Measurements from ENCODE around the gene C1orf116.

Gene C1orf116

GRCh38 chr1:207034208-207034607 is 1.7 kb upstream of the C1orf116 start:
- DNase-seq, result no peak

DNA sequence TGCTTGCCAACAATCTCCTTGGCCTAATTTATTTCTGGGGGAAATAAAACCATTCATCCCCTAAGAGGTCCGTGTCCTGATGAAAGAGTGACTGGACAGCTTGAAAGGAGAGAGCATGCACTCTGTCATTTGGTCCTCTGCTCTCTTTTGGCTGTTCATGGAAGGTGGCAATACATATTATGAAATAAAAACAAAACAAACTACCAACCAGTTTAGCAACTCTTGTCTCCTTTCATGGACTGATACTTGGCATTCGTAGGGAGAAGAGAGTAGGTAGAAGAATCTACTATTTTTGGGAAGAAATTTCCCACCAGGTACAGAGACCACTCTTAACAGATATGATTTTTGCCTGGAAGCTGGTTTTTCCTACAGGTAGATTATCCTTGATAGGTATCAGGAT is 746 bp upstream of the C1orf116 start:
- no peak for DNase-seq

DNA sequence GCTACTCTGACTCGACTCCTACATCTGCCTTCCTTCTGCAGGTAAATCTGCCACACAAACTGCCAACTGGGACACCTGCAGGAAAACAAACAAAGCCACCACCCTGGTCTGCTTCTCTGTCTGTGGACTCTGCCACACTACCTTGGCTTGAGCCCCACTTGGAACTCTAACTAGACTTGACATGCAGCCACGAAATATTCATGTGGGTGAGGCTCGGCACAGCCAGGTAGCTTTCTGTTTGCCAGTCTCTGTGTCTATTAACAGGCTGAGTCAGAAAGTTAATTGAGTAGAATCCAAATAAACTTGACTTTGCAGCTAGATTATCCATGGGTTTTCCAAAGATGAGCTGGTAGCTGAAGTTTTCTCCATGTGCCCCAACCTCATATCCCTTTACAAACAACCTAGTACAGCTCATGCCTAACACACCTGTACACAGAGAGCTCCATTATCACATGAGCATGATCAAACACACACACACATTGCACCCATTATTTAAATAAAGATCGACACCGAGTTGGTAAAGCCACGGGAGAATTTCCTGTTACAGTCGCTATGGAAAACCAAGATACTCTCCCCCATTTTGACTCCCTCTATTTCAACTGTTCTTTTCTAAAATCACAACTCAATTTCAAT is 808 bp downstream of the C1orf116 start:
- DNase-seq, result no peak

DNA sequence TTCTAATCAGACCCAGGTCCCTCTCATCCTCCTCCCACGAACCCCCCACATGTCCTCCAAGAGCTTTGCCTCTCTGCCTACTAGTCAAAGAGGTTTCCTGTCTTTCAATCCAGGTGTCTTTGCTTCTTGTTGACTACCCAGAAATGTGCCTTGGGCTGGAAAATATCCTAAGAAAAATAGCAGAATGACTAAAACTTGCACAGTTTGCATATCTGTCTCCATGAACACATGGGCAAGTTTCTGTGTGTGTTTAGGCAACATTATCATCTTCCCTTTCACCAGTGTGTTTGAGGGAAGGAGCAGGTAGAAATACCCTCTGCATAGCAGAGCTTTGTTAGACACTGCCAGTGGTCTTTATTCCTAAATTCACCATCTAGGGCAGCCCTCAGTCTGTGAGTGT is 1.5 kb downstream of the C1orf116 start:
- DNase-seq, result no peak

DNA sequence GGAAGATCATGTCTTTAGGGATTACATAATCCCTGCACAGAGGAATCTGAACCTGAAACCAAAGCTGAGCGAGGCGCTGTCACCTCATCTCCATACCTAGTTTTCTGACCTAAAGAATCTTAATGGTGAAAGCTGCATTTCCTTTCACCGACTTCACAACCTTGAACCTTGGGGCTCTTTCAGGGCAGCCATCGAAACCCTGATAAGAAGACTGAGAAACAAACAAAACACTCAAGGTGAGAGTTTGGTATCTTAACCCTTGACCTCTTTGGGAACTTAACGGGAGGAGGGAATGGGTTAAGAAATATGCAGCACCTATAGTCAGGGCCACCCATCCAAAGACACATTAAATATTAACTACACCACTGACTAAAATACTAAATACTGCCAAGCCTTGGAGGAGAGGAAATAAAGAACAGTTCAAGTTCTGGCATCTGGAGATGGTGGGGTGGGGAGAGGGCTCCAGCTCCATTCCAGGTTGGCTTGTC is 2.0 kb downstream of the C1orf116 start:
- no peak for DNase-seq

GRCh38 chr1:207029701-207030521 is 2.6 kb downstream of the C1orf116 start:
- no peak for DNase-seq

- DNase-seq, result no peak
Measured at GRCh38 chr1:207028884-207029650, 3.5 kb downstream of the C1orf116 start.

DNA sequence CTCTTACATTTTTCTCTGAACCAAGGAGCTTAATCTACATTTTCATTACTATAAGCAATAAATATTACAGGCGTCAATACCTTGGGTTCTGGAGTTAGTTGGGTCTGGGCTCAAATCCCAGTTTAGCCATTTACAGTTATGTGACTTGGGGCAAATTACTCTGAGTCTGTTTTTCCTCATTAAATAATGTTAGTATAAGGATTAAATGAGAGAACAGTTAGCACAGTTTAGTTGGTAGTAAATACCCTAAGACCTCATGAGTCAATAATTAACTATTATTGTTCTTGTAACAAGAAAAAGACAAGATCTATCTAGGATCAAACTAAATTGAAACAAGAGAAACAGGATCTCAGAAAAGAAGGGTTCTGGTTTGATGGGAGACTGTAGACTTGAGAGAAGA is 4.6 kb downstream of the C1orf116 start:
- no peak for DNase-seq

DNA sequence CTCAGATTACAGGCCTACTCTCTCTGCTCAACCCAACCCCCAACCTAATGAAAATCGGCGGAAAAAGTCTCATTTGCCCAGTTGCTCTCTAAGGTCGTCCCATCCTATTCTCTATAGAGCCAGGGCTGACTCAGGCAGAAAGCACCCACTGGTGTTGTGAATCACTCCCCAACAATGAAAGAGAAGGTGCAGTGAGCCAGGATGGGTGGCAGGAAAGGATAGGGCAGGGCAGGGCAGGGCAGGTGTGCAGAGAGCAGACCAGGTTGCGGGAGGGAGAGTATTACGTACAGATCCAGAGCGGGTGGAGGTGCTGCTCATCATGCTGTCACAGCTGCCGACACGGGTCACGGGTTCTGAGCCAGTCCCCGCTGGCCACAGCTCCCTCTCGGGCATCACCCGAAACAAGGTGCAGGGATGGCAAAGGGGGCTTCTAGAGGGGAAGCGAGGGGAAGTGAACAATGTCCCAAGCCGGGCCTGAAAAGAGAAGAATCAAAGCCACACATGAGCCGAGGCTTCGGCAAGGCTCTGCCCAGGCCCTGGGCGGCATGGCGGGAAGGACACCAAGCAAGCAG is 5.3 kb downstream of the C1orf116 start:
- DNase-seq, result no peak

GRCh38 chr1:207026104-207026534 is 6.4 kb downstream of the C1orf116 start:
- no peak for DNase-seq

- DNase-seq, result no peak
Measured at GRCh38 chr1:207025146-207025880, 7.2 kb downstream of the C1orf116 start.

- no peak for DNase-seq
Measured at GRCh38 chr1:207024202-207025145, 8.1 kb downstream of the C1orf116 start.

DNA sequence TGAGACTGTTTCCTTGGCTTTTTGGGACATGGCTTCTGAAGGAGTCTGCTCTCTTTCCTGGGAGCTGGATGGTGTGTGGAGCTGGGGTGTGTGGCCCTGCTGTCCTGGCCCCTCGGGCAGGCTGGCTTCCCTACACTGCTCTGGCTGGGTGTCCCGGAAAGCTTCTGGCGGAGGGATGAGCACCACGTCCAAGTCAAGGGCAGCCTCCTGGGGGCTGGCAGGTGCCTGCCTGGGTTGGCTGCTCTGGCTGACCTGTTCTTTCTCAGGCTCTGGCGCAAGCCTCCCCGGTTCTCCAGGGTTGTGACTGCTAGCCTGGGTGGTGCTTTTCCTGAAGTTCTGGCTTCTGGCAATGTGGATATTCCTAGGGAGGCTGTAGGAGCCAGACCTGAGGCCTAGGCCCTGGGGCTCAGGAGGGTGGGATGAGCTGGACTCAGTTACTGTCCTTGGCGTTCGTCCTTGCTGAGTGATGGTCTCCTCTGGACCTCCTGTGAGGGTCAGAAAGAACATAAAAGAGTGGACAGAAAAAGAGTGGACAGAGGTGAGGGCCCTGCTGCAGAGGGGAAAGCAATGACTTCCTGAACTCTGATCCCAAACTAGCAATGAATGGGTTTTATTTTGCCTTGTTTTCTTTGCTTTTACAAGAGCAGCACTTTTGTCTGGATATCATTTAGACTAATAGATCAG is 9.4 kb downstream of the C1orf116 start:
- no peak for DNase-seq

DNA sequence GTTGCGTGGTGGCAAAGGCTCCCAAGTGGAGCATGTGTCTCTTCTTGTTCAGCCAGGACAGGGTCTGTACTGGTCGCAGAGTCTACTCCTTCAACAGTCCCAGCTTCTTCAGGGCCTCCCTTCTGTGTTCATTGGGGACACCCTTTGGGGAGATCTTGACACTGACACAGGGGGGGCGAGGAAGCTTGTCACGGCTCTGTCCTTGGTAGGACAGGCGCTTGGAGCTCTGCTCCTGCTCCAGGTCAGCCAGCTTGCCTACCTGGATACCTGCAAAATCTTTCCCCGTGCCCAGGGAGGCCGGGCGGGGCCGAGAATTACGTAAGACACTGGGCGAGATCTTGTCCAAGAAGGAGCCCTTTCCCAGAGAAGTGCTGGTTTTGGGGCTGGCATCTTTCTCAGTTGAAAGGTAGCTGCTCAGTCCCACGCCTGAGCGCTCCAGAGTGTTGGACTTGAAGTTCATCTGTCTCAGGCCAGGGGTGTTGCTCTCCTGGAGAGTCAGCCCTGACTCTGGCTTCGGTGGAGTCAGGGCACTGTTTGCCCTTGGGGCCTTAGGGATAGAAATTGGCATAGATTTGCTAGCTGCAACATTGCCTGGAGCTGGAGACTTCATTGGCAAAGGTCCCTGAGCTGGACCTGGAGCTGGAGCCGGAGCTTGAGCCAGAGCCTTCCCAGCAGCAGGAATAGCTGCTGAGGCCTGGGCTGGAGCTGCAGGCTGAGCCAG is 10.5 kb downstream of the C1orf116 start:
- no peak for DNase-seq

DNA sequence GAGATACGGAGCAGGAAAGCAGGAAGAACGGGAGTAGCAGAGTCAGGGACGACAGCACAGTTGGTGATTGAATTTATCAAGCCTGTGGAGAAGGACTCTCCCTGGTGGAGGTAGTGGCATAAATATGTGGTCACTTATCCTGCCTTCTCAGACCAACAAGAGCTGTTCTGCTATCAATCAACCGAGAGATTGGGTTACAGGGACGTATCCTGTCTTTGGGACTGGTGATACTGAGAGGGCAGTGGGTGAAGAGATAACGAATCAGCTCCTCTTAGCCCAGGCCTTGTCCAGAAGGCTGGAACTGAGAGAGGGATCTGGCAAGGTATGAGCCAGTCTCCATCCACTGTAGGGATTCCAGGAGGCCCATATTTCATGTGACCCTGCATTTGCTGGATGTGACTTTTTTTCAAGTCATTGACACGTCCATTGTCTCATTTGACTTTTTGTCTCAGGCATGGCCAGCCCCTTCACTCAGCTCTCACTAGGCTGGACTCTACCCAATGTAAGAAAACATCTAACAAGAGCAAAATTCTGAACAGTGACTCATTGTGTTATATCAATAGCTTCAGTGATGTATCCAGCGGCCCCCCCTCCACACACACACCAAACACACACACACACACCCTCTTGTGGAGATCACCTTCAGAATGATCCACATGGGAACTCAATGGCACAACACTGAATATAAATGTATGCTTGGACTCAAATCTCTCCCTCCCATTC is 11.3 kb downstream of the C1orf116 start:
- no peak for DNase-seq

DNA sequence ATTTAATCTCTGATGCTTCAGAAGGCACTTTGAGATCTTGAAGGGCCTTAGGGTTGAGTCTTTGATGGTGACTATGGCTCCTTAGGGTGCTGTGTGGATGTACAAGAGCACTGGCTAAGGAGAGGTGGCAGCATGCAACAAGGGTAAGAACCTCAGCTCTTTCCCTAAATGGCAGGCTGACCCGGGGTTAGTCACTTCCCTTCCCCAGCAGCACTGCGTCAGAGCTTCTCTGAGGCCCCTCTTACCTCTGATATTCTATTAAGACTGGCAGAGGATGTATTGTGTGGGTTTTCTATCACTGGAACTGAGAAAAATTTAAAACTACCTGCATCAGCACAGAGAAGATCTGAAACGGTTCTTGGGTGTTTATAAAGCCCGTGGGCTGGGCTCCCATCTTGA is 11.8 kb downstream of the C1orf116 start:
- DNase-seq, result no peak

GRCh38 chr1:207020065-207020708 is 12.4 kb downstream of the C1orf116 start:
- no peak for DNase-seq

DNA sequence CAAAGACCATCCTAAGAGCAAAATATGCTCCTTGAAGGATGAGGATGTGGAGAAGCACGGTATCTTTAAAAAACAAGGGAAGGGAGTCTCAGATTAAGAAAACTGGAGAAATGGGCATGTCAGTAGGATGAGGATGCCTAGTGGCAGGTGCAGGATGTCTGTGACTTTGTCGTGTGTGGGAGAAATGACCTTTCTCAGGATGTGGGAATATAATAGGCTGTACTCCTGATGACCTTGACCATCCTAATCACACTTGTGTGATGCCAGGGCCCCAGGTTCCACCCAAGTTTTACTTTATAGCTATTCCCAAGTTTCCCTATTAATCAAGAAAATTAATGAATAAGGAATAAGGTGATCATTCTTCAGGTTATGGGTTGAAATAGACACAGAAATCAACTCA is 12.9 kb downstream of the C1orf116 start:
- no peak for DNase-seq

GRCh38 chr1:207019161-207019560 is 13.4 kb downstream of the C1orf116 start:
- DNase-seq, result no peak
